SH-SY5Y (cell line): ENCODE measurements around the gene ADORA2B.

Experiments used
- GATA2 ChIP-seq: IDR thresholded peaks from 2 replicates; pipeline ENCODE4 v1.6.1; 2011; ENCODE audit warnings: mild to moderate bottlenecking, low read depth, low read length
- GATA3 ChIP-seq: IDR thresholded peaks from 2 replicates; pipeline ENCODE4 v1.6.1; 2011; ENCODE audit warnings: low read depth, mild to moderate bottlenecking, low read length, moderate library complexity

DNA sequence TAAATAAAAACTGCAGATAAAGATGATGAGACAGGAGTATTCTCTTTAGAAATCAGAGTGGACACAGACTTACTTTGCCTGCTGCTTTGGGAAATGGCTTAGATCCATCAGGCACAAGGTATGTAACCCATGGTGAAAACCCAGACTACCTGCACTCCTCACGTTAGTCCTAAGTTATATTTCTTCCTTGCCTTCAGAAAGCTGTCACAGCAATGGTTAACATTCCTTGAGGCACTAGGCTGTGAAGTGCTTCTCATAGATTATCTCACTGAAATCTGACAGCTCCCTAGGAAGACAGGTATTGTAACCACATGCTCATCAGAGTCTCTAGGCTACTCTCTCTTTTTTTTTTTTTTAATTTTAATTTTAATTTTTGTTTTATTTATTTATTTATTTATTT, 33.7 kb downstream of the ADORA2B start:
- no peak for TF ChIP-seq GATA2
- no peak for TF ChIP-seq GATA3
